Esophagus squamous epithelium (tissue), 5 donors: Measurements from ENCODE around the gene CIZ1. TPM values are rescaled to one million over a fixed set of nuclear protein-coding genes. Genes with fewer than 3 reads are reported as not detected.

Source experiments
- DNase-seq: peaks from one replicate; lab custom pipeline; 2025; lab: John Stamatoyannopoulos, UW
- H3K27ac ChIP-seq, 4 donors: fragments of 200-600 bp; sonication (generic); one replicate each; pipeline ENCODE4 v1.5.1; 2016 to 2019; ENCODE audit warnings: mild to moderate bottlenecking in 1 of 4
- H3K27me3 ChIP-seq, 4 donors: fragments of 200-600 bp; sonication (generic); 1 replicate in 3 of 4; 2 replicates in 1 of 4; pipeline versions ENCODE4 v1.5.1 to v1.6.0; 2017 to 2021; ENCODE audit warnings: antibody characterized with exemption in 1 of 4
- H3K36me3 ChIP-seq, 3 donors: fragments of 200-600 bp; sonication (generic); one replicate each; pipeline ENCODE4 v1.5.1; 2016 to 2019
- H3K4me1 ChIP-seq, 3 donors: fragments of 200-600 bp; sonication (generic); one replicate each; pipeline ENCODE4 v1.5.1; 2017 to 2019
- H3K4me3 ChIP-seq, 4 donors: fragments of 200-600 bp; sonication (generic); 1 replicate in 3 of 4; 2 replicates in 1 of 4; pipeline ENCODE4 v1.5.1; 2016 to 2019; ENCODE audit warnings: mild to moderate bottlenecking in 2 of 4, moderate library complexity in 1 of 4
- H3K9me3 ChIP-seq, 3 donors: fragments of 200-600 bp; sonication (generic); one replicate each; pipeline ENCODE4 v1.5.1; 2016 to 2019
- CTCF ChIP-seq, 6 experiments: fragments of 450-650 bp in 4 of 6; fragments of 200-600 bp in 2 of 6; sonication (generic) in 2 of 6; IDR thresholded peaks; one replicate each; pipeline ENCODE4 v1.5.1; 2016 to 2019; ENCODE audit warnings: antibody characterized with exemption in 6 of 6, mild to moderate bottlenecking in 4 of 6, moderate library complexity in 4 of 6
- POLR2A ChIP-seq, 4 donors: fragments of 450-650 bp; IDR thresholded peaks; one replicate each; pipeline ENCODE4 v1.6.1; 2017; ENCODE audit warnings: antibody characterized with exemption in 4 of 4, mild to moderate bottlenecking in 4 of 4, moderate library complexity in 3 of 4
- WGBS, 2 donors: methylation state at CpG; one replicate each; pipeline ENCODE4 v1.1.5; 2018; 5-methylcytosine and 5-hydroxymethylcytosine counted together
- intact Hi-C: fragments of 100-400 bp; cut with DNase I; formaldehyde crosslinking; loops from one replicate; pipeline ENCODE4 v1.15.0; 2022
- total RNA-seq, 4 donors: library from RNA; depleted of rRNA; stranded (reverse); fragments of >200 nt; gene quantifications; one replicate each; pipeline ENCODE4 v1.1.0, GENCODE V29; 2016
- donor health status: DM: yes; HTN: yes; CAD: no.

The CIZ1 gene
- total RNA-seq, 4 donors from 2014 or later: 31.0 to 74.6 (median 43.7) TPM

- TF ChIP-seq CTCF (IDR thresholded peaks at IDR 0.05): no peak
- TF ChIP-seq POLR2A (IDR thresholded peaks at IDR 0.05): no peak
- Histone ChIP-seq H3K27me3 (peaks cover 0 to 29% (median 3%) of the 10 kb centered on the region in 4 donors), H3K36me3 (no peaks in the 10 kb centered on the region), H3K4me3 (peak overlapping the region in 2 of 4 donors; percentile 71 to 74), H3K4me1 (peaks cover 12 to 40% (median 15%) of the 10 kb centered on the region in 3 donors), H3K9me3 (no peaks in the 10 kb centered on the region), H3K27ac (peak overlapping the region in 3 of 4 donors; percentile 34 to 69 (median 49))
- WGBS, 2 donors: 64 to 84% methylated on average over 4 to 6 of the region's 7 CpGs
- intact Hi-C loops: no loop called here
- no peak for DNase-seq
Observed at GRCh38 chr9:128204858-128205257, 13.5 kb upstream of the CIZ1 start.

GRCh38 chr9:128203707-128204551, 12.6 kb upstream of the CIZ1 start:
- WGBS, 2 donors: 2 to 8% methylated on average over 7 to 14 of the region's 67 CpGs
- Histone ChIP-seq H3K36me3 (no peaks in the 10 kb centered on the region), H3K27ac (peak overlapping the region; percentile 1 to 69 (median 32)), H3K9me3 (no peaks in the 10 kb centered on the region), H3K4me3 (peak overlapping the region; percentile 51 to 74 (median 65)), H3K27me3 (peaks cover 0 to 29% (median 3%) of the 10 kb centered on the region in 4 donors), H3K4me1 (peaks cover 12 to 37% (median 15%) of the 10 kb centered on the region in 3 donors)
- TF ChIP-seq POLR2A (IDR thresholded peaks at IDR 0.05): no peak
- DNase-seq: no peak
- intact Hi-C loops: no loop called here

GRCh38 chr9:128203024-128203706, 11.8 kb upstream of the CIZ1 start, which contains the start of gene DNM1:
TSS of gene DNM1 (plus strand) at chr9:128203379. CDS start at chr9:128203471, 92 bp downstream.
- TF ChIP-seq CTCF (IDR thresholded peaks at IDR 0.05): peak; percentile 63 to 99 (median 98)
- peak in 1 of 4 donors; percentile 17 for TF ChIP-seq POLR2A (IDR thresholded peaks at IDR 0.05)
- intact Hi-C loops: no loop called here
- H3K36me3 ChIP-seq: no peaks in the 10 kb centered on the region
- DNase-seq: no peak
- H3K27ac ChIP-seq: peak within 1 kb of the TSS; percentile 1 to 69 (median 32)
- WGBS, 2 donors: 0% methylated on average over 2 of the region's 72 CpGs
- H3K4me1 ChIP-seq: peaks cover 7 to 29% (median 15%) of the 10 kb centered on the region in 3 donors
- H3K9me3 ChIP-seq: no peaks in the 10 kb centered on the region
- peak within 1 kb of the TSS; percentile 51 to 74 (median 65) for H3K4me3 ChIP-seq
- peaks cover 0 to 29% (median 3%) of the 10 kb centered on the region in 4 donors for H3K27me3 ChIP-seq

- Histone ChIP-seq H3K4me3 (peak overlapping the region in 2 of 4 donors; percentile 71 to 74), H3K27ac (no peak overlapping the region), H3K27me3 (peaks cover 0 to 29% (median 3%) of the 10 kb centered on the region in 4 donors), H3K4me1 (peaks cover 7 to 28% (median 15%) of the 10 kb centered on the region in 3 donors), H3K36me3 (no peaks in the 10 kb centered on the region), H3K9me3 (no peaks in the 10 kb centered on the region)
- DNase-seq: no peak
- TF ChIP-seq CTCF (IDR thresholded peaks at IDR 0.05): no peak
- no peak for TF ChIP-seq POLR2A (IDR thresholded peaks at IDR 0.05)
- 15 to 16% methylated on average over 2 of the region's 2 CpGs for WGBS, 2 donors
- intact Hi-C loops: no loop called here
Observed at GRCh38 chr9:128202648-128203023, 11.3 kb upstream of the CIZ1 start.

GRCh38 chr9:128201441-128202369, 10.3 kb upstream of the CIZ1 start:
- Histone ChIP-seq H3K4me1 (peaks cover 7 to 28% (median 15%) of the 10 kb centered on the region in 3 donors), H3K27me3 (peaks cover 0 to 29% (median 3%) of the 10 kb centered on the region in 4 donors), H3K4me3 (no peak overlapping the region), H3K9me3 (no peaks in the 10 kb centered on the region), H3K27ac (no peak overlapping the region), H3K36me3 (no peaks in the 10 kb centered on the region)
- intact Hi-C loops: no loop called here
- TF ChIP-seq CTCF (IDR thresholded peaks at IDR 0.05): no peak
- TF ChIP-seq POLR2A (IDR thresholded peaks at IDR 0.05): no peak
- WGBS, 2 donors: 75 to 86% methylated on average over 13 of the region's 13 CpGs
- no peak for DNase-seq
